GM21528 (cell line): ENCODE measurements around the gene ZCCHC17.

Experiments used
- ATAC-seq: cut with Tn5 transposase; IDR thresholded peaks from one replicate; pipeline ENCODE4 v1.9.1; 2021; ENCODE audit warnings: mild to moderate bottlenecking, moderate library complexity; ENCODE audit not compliant: unreplicated experiment, low FRiP score

ZCCHC17 gene

DNA sequence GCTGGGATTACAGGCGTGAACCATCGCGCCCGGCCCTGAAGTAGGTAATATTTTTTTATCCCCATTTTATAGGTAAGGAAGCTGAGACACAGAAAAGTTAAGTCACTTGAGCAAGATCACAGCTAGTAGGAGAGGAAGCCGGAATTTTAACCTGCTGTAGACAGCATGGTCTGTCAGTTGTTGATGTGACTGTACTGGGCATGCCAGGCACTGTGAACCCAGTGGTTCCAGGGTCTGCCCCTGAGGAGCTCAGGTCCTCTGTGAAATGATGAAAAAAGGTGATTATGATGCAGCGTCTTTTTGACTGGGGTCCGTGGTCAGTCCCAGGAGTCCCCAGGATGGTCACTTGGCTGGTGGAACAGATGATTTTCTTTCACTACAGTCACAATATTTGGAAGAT lies 92.8 kb downstream of the ZCCHC17 start:
- ATAC-seq: no peak

DNA sequence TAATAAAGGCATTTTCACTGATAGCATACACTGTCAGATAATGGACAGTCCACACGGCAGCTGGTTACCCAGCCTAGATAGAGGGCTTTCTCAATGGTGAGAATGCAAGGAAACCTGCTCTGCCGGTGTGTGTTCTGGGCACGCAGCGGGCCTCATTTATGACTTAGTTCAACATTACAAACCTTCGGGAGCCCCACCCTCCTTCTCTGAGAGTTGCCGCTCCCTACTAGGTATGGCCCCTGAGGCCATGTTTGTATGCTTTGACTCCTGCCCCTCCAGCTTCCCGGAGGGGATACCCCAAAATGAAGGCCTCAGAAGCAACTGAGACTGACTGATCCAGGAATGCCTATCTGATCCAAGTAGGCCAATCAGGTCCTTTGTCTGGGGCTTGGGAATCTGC lies 93.2 kb downstream of the ZCCHC17 start:
- no peak for ATAC-seq

- no peak for ATAC-seq
Measured at GRCh38 chr1:31393463-31393862, 96.6 kb downstream of the ZCCHC17 start.

GRCh38 chr1:31394584-31395193 lies 97.9 kb downstream of the ZCCHC17 start:
- ATAC-seq: peak; percentile 76

- ATAC-seq: no peak
Measured at GRCh38 chr1:31396633-31397351, 100.0 kb downstream of the ZCCHC17 start.

DNA sequence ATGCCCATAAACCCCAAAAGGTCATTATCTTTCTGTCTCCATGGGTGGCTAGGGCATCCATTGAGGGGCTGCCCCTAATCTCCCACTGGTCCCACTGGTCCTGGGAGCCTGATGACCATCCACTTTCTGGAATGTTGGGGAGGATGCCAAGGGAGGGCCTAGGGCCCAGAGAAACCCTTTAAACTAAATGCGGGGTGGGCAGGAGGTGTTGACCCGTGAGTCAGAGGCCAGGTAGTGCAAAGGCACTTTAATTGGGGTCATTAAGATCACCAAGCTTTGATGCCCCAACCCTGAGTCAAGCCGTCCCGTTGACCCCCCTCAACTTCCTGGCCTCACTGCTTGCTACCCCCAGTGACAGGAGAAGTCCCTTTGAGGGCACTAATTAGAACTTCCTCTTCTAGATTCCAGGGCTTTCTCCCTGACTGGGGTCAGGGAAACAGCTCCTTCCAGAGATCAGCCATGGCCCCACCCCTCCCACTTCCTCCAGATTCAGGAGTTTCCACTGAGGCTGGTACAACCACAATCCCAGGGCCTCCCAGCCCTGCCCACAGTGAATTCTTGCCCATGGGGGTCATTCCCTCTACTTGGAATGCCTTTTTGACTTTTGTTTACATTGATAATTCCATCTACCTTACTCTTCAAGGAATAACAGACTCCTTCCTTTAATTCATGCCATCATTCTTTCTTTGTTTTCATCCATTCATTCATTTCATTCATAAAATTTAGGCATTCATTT lies 100.7 kb downstream of the ZCCHC17 start:
- ATAC-seq: no peak

DNA sequence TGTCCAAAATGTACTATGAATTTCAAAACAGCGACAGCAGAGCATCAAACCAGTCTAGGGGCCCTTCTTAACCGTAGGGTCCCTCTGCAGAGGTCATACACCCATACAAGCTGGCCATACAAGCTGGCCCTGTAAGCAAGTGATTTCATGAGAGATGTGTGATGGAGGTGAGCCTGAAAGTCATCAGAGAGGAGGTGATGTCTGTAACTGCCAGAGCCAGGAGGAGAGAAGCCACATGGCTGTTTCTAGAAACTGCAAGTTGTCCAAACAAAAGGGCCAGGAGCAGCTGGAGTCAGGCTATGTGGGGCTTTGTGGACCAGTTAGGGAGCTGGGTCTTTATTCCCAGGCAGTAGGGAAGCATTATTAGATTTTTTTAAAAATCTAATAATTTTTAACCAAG lies 101.4 kb downstream of the ZCCHC17 start:
- no peak for ATAC-seq

- no peak for ATAC-seq
Measured at GRCh38 chr1:31399976-31400375, 103.1 kb downstream of the ZCCHC17 start.

- no peak for ATAC-seq
Measured at GRCh38 chr1:31400393-31400792, 103.6 kb downstream of the ZCCHC17 start.

- ATAC-seq: no peak
Measured at GRCh38 chr1:31401241-31401640, 104.4 kb downstream of the ZCCHC17 start.

GRCh38 chr1:31405578-31406245 lies 108.9 kb downstream of the ZCCHC17 start:
- ATAC-seq: no peak

DNA sequence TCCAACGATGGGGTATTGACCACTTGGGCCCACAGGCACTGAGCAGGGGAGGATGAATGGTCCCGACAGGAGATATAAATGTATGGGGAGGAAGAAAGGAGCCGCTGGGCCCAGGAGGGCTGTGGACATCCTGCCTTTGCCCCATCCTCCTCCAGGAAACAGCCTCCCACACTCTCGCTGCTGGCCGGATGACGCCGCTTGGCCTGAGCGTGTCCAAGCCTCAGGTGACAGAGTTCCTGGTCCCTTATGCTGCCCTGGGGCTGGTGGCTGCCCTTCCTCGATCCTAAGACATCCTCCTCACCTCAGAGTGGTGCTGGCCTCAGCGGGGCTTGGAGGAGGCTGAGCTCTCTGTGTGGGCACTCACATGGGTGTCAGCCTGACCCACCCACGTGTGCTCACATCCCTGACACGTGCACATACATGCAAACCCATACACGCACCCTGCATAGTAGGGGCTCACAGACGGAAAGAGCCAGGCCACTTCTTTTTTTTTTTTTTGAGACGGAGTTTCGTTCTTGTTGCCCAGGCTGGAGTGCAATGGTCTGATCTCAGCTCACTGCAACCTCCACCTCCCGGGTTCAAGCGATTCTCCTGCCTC lies 110.3 kb downstream of the ZCCHC17 start:
- ATAC-seq: no peak

GRCh38 chr1:31408788-31409318 lies 112.0 kb downstream of the ZCCHC17 start:
- no peak for ATAC-seq

GRCh38 chr1:31409946-31410858 lies 113.4 kb downstream of the ZCCHC17 start:
- no peak for ATAC-seq

- ATAC-seq: no peak
Measured at GRCh38 chr1:31410871-31411270, 114.0 kb downstream of the ZCCHC17 start.

- ATAC-seq: no peak
Measured at GRCh38 chr1:31412205-31412604, 115.4 kb downstream of the ZCCHC17 start.

DNA sequence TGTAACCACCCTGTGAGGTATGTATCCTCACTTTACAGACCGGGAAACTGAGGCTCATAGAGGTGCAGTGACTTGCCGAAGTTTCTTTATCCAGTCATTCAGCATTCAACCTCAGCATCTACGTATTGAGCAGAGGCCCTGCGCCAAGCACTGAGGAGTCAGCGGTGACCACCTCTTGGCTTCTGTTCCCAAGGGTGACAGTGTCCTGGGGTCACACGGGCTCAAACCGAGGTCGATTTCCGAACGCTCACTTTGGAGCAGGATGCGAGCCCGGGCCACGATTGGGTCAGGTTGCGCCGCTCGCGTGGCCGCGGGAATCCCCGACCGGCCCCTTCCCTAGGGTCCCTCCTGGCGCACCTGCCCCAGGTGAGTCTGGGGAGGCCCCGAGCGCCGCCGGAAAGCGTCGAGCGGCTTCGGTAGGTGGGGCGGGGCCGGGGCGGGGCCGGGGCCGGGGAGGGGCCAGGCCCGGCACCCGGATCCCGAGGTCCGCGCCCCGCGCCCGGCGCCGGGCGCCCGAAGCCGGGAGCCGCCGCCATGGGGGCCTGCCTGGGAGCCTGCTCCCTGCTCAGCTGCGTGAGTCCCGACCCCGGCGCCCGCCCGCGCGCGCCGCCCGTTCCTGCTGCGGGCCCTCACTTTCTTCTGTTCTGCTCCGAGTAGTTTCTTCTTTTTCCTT lies 116.0 kb downstream of the ZCCHC17 start, which contains the start of gene SERINC2:
Gene SERINC2, plus strand, starts transcription at position 482 of the 673 bp plus-strand sequence. Its CDS starts 53 bp downstream, at position 535.
- no peak for ATAC-seq

DNA sequence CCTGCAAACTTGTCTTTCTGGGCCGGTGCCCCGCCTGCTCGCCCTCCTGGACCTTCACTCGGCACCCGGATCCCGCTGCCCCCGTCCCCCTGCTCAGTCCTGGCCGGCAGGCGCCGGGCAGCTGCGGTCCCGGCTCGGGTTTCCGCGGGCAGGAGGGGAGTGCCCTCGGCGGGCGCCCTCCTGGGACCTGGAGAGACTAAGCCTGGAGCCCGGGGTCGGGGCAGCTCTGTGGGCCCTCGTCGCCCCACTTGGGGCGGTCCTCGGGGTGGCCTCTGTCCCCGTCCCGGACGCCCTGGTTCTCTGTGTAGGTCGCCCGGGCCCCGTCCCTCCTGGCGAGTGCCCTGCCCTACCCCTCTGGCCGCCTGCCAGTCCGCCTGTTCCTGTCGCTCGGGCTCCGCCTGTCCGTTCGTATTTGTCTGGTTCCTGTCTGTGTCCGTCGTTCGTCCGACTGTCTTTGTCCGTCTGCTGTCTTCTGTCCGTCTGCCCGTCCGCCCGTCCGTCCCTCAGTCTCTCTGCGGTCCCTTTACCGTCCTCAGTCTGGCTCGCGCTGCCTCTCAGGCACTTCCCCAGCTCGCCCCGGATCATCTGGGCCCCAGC lies 116.7 kb downstream of the ZCCHC17 start:
- no peak for ATAC-seq
